Hematopoietic multipotent progenitor cell treated with erythropoietin and hydrocortisone succinate and interleukin-3 and kit ligand, for 8 days (in vitro differentiated cells): Measurements from ENCODE around the gene ZNF550.
"Not testable (repeated sequence)": the region's sequence is repeated elsewhere in the genome, so short reads cannot be mapped to it uniquely, and the experiment has no call there.

Experiments used
- DNase-seq: peaks from one replicate; pipeline ENCODE4 v3.0.0-alpha.2; 2015

The ZNF550 gene

GRCh38 chr19:57527136-57527881 is 32.4 kb downstream of the ZNF550 start, which contains the start of gene ZNF549:
Gene ZNF549 (plus strand): TSS chr19:57527356. CDS start chr19:57527574, 218 bp downstream.
- DNase-seq, result peak; percentile 94

DNA sequence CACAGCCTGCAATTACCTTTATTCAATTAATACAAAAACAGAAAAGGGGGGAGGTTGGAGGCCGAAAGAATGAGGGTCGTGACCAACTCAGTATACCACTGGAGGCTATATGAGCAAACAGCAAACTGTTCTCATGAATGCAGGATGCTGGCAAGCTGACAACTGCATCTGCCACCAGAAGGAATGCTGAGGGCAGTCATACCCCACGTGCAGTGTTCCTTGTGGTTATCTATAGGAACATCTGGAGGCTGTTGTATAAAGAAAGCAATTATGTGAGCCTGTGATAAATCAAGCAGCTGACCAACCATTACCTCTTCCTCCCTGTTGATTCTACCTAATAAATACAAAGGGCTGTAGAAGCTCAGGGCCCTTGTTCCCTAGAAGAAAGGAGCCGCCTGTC is 41.6 kb downstream of the ZNF550 start:
- DNase-seq, result peak; percentile 39

- no peak for DNase-seq
Observed at GRCh38 chr19:57515255-57515654, 44.4 kb downstream of the ZNF550 start.

GRCh38 chr19:57512845-57513244 is 46.8 kb downstream of the ZNF550 start:
- no peak for DNase-seq

- DNase-seq, result no peak
Observed at GRCh38 chr19:57511484-57511883, 48.2 kb downstream of the ZNF550 start.

GRCh38 chr19:57506163-57506562 is 53.5 kb downstream of the ZNF550 start:
- no peak for DNase-seq

DNA sequence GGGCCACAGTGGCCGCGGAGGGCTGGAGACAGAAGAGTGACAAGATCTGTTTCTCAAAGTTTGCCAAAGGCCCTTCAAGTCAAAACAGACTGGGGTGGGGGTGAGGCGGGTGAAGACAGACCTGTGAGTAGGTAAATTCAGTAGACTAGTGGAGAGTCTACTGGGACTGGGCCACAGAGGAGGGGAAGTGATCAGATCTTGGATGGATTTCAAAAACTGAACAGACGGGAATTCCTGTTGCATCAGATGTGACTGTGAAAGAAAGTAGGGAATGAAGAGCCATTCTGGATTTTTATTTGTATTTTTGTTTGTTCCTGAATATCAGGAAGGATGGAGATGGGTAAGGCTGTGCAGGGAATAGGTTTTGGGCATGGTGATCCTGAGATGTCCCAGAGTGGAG is 59.3 kb downstream of the ZNF550 start:
- not testable (repeated sequence) for DNase-seq

- DNase-seq, result peak; percentile 96
Observed at GRCh38 chr19:57499680-57500395, 59.8 kb downstream of the ZNF550 start, which contains the start of gene ZNF773. Gene ZNF773 (plus strand): TSS chr19:57499938. CDS start chr19:57500081, 143 bp downstream.

DNA sequence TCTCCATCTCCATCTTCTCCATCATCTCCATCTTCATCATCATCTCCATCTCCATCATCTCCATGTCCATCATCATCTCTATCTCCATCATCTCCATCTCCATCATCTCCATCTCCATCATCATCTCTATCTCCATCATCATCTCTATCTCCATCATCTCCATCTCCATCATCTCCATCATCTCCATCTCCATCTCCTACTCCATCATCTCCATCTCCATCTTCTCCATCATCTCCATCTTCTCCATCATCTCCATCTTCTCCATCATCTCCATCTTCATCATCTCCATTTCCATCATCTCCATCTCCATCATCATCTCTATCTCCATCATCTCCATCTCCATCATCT is 60.4 kb downstream of the ZNF550 start:
- DNase-seq, result not testable (repeated sequence)

DNA sequence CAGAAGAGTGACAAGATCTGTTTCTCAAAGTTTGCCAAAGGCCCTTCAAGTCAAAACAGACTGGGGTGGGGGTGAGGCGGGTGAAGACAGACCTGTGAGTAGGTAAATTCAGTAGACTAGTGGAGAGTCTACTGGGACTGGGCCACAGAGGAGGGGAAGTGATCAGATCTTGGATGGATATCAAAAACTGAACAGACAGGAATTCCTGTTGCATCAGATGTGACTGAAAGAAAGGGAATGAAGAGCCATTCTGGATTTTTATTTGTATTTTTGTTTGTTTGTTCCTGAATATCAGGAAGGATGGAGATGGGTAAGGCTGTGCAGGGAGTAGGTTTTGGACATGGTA is 71.4 kb downstream of the ZNF550 start:
- not testable (repeated sequence) for DNase-seq

- DNase-seq, result peak; percentile 89
Observed at GRCh38 chr19:57487477-57488298, 72.0 kb downstream of the ZNF550 start, which contains the start of gene ZNF419. Gene ZNF419 (plus strand): TSS chr19:57487750. CDS start chr19:57487951, 201 bp downstream.
